SK-N-SH (cell line): ENCODE measurements around the gene CHAF1A. TPM values are rescaled to one million over a fixed set of nuclear protein-coding genes. Genes with fewer than 3 reads are reported as not detected.

Source experiments
- CTCF ChIA-PET: fragments of 300-600, 350-600 bp; formaldehyde crosslinking; extraction: SDS; loops from one replicate; lab custom pipeline; 2021; lab: Yijun Ruan, JAX
- POLR2A ChIA-PET: fragments of 350-600 bp; sonication (Branson Sonifier 250); formaldehyde crosslinking; extraction: SDS; loops from one replicate; lab custom pipeline; 2020; ENCODE audit warnings: antibody characterized with exemption, inconsistent platforms; lab: Yijun Ruan, JAX
- DNase-seq: peaks from one replicate; pipeline ENCODE4 v3.0.0; 2012
- H2AFZ ChIP-seq: fragments of 200-600 bp; sonication (generic); 2 replicates; pipeline ENCODE4 v1.8.1; 2016; ENCODE audit warnings: antibody characterized with exemption, mild to moderate bottlenecking, low read depth
- H3F3A ChIP-seq: fragments of 200-600 bp; sonication (generic); replicated peaks from 2 replicates; pipeline ENCODE3; 2016; ENCODE audit warnings: antibody characterized with exemption, mild to moderate bottlenecking; ENCODE audit not compliant: insufficient read depth
- H3K27ac ChIP-seq, 2 experiments: fragments of 200-500 bp in 1 of 2; fragments of 200-600 bp in 1 of 2; sonication (Bioruptor generic) in 1 of 2; sonication (generic), shearing (Covaris generic) in 1 of 2; 2 replicates each; pipeline versions ENCODE4 v1.5.1 to v1.6.1; 2014 to 2016; ENCODE audit warnings: low read depth in 2 of 2, inconsistent platforms in 1 of 2, low read length in 1 of 2, mild to moderate bottlenecking in 1 of 2, mixed read lengths in 1 of 2
- H3K27me3 ChIP-seq: fragments of 200-600 bp; sonication (generic), shearing (Covaris generic); 2 replicates; pipeline ENCODE4 v1.6.1; 2016; ENCODE audit warnings: mixed run types; ENCODE audit not compliant: insufficient read depth
- H3K36me3 ChIP-seq, 2 experiments: fragments of 200-500 bp in 1 of 2; fragments of 200-600 bp in 1 of 2; sonication (Bioruptor generic) in 1 of 2; sonication (generic) in 1 of 2; replicated peaks in 1 of 2; 2 replicates each; pipeline versions ENCODE3 to v1.5.1; 2014 to 2016; ENCODE audit warnings: low read length in 1 of 2, mild to moderate bottlenecking in 1 of 2; ENCODE audit not compliant: insufficient read depth in 2 of 2, control insufficient read depth in 1 of 2
- H3K4me1 ChIP-seq, 2 experiments: fragments of 200-500 bp in 1 of 2; fragments of 200-600 bp in 1 of 2; sonication (Bioruptor generic) in 1 of 2; sonication (generic), shearing (Covaris generic) in 1 of 2; 2 replicates each; pipeline versions ENCODE4 v1.5.1 to v1.6.1; 2014 to 2016; ENCODE audit warnings: low read depth in 1 of 2, low read length in 1 of 2, mixed run types in 1 of 2; ENCODE audit not compliant: insufficient read depth in 2 of 2, control insufficient read depth in 1 of 2
- H3K4me2 ChIP-seq: fragments of 200-600 bp; sonication (generic), shearing (Covaris generic); 2 replicates; pipeline ENCODE4 v1.6.1; 2017; ENCODE audit warnings: mixed run types
- H3K4me3 ChIP-seq, 2 experiments: fragments of 200-500 bp in 1 of 2; fragments of 200-600 bp in 1 of 2; sonication (Bioruptor generic) in 1 of 2; sonication (generic), shearing (Covaris generic) in 1 of 2; 2 replicates each; pipeline versions ENCODE4 v1.5.1 to v1.8.1; 2014 to 2016; ENCODE audit warnings: low read depth in 2 of 2, inconsistent platforms in 1 of 2, low read length in 1 of 2, mild to moderate bottlenecking in 1 of 2, mixed read lengths in 1 of 2, moderate library complexity in 1 of 2
- H3K79me2 ChIP-seq: fragments of 200-600 bp; sonication (generic); 2 replicates; pipeline ENCODE4 v1.8.1; 2017; ENCODE audit warnings: mild to moderate bottlenecking; ENCODE audit not compliant: insufficient read depth
- H3K9ac ChIP-seq: fragments of 200-600 bp; sonication (generic); 2 replicates; pipeline ENCODE4 v1.6.1; 2017; ENCODE audit warnings: mixed run types
- H3K9me2 ChIP-seq: fragments of 200-600 bp; sonication (generic); 2 replicates; pipeline ENCODE4 v1.6.1; 2017; ENCODE audit warnings: mixed run types
- H3K9me3 ChIP-seq: fragments of 200-600 bp; sonication (generic); 2 replicates; pipeline ENCODE4 v1.6.1; 2017; ENCODE audit warnings: mixed run types, mild to moderate bottlenecking, moderate library complexity
- H4K20me1 ChIP-seq: fragments of 200-600 bp; sonication (generic); 2 replicates; pipeline ENCODE4 v1.6.1; 2017; ENCODE audit warnings: mild to moderate bottlenecking, mixed run types; ENCODE audit not compliant: insufficient read depth
- CHD2 ChIP-seq: fragments of 150-350 bp; IDR thresholded peaks from 2 replicates; pipeline ENCODE4 v1.6.1; 2018; ENCODE audit warnings: low read length; ENCODE audit not compliant: partially characterized antibody
- ELF1 ChIP-seq: IDR thresholded peaks from 2 replicates; pipeline ENCODE4 v1.4.0; 2012
- FOSL2 ChIP-seq: IDR thresholded peaks from 2 replicates; pipeline ENCODE4 v1.4.0; 2012; ENCODE audit warnings: low read depth, mild to moderate bottlenecking, moderate library complexity, borderline replicate concordance
- FOXJ3 ChIP-seq: sonication (generic); formaldehyde crosslinking; IDR thresholded peaks from 2 replicates; pipeline ENCODE4 v1.5.1; 2020; ENCODE audit warnings: mild to moderate bottlenecking, missing genetic modification reagents
- GATA2 ChIP-seq: sonication (generic); formaldehyde crosslinking; IDR thresholded peaks from 2 replicates; pipeline ENCODE4 v1.5.0; 2020; ENCODE audit warnings: mild to moderate bottlenecking, missing genetic modification reagents
- JUND ChIP-seq: IDR thresholded peaks from 2 replicates; pipeline ENCODE4 v1.4.0; 2012
- MEF2A ChIP-seq: IDR thresholded peaks from 2 replicates; pipeline ENCODE4 v1.4.0; 2012; ENCODE audit warnings: low read depth, borderline replicate concordance
- NFIC ChIP-seq: IDR thresholded peaks from 2 replicates; pipeline ENCODE4 v1.4.0; 2012; ENCODE audit warnings: borderline replicate concordance
- NRF1 ChIP-seq: IDR thresholded peaks from 2 replicates; pipeline ENCODE4 v1.6.1; 2012; ENCODE audit warnings: low read depth, mild to moderate bottlenecking, low read length
- RAD21 ChIP-seq: IDR thresholded peaks from 2 replicates; pipeline ENCODE4 v1.6.1; 2012; ENCODE audit warnings: mild to moderate bottlenecking, low read length
- RCOR1 ChIP-seq: fragments of 150-350 bp; IDR thresholded peaks from 2 replicates; pipeline ENCODE4 v1.6.1; 2017; ENCODE audit warnings: antibody characterized with exemption, low read length
- RFX5 ChIP-seq: IDR thresholded peaks from 2 replicates; pipeline ENCODE4 v1.6.1; 2012; ENCODE audit warnings: mild to moderate bottlenecking, improper control_type of control experiment, low read length
- RXRA ChIP-seq: IDR thresholded peaks from 2 replicates; pipeline ENCODE4 v1.4.0; 2012; ENCODE audit warnings: low read depth, mild to moderate bottlenecking, borderline replicate concordance
- USF1 ChIP-seq: IDR thresholded peaks from 2 replicates; pipeline ENCODE4 v1.4.0; 2012; ENCODE audit warnings: low read depth, borderline replicate concordance
- WGBS: methylation state at CpG from one replicate; pipeline ENCODE4 v1.1.6; 2017; ENCODE audit warnings: low lambda C conversion rate; 5-methylcytosine and 5-hydroxymethylcytosine counted together
- polyA plus RNA-seq, 3 experiments: library from polyadenylated mRNA; depleted of rRNA; stranded (reverse); fragments of >200 nt; gene quantifications; 2 replicates each; pipeline ENCODE4 v1.2.3, GENCODE V29; 2012
- TF ChIP-seq, protein P1 (sequence below): IDR thresholded peaks from 2 replicates; pipeline ENCODE4; 2012
- TF ChIP-seq, protein P2 (sequence below): fragments of 150-350 bp; IDR thresholded peaks from 2 replicates; pipeline ENCODE4 v1.6.1; 2016; ENCODE audit warnings: mild to moderate bottlenecking, low read depth, low read length

CHAF1A gene
- polyA plus RNA-seq, 1 of the 3 experiments (the other 2 are of a cell fraction), result 18.0 TPM

DNA sequence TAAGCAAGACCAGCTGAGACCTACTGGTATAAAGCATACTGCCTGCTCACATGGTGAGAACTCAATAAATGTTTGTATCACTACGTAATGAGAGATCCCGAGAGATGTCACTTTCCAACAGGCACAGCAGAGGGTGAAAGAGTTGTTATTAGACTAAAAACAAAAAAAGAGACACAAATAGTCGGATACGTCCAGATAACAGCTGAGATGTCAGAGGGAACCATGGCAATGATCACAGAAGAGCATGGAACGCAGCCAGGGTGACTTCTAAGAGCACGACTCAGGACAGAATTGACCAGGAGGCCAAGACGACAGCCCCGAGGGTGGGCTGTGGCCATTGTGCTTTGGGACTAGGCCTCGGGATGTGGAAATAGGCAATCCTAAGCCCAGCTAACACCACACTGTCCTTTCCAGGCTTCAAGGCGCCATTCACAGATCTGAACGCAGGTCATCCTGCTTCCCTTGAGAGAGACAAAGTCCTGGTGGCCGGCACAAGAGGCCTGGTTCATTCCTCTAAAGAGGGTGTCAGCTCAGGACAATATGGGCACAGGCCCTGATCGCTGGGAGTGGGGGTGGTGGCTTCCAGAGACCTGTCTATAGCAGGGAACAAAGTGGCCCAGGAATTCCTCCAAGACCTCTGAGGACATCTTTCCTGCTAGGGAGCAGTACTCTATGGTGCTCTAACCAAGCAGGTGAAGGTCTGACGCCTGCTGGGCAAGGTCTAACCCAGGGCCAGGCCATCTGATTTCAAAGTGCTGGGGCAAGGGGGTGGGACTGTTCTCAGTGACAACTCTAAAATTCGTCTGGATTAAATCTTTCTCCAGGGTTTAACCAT, 5.3 kb upstream of the CHAF1A start:
- no peaks in the 10 kb centered on the region for H3K27me3 ChIP-seq
- TF ChIP-seq MEF2A (no peak), RAD21 (no peak), RXRA (no peak), GATA2 (CRISPR knock-in tag) (no peak)
- no peak overlapping the region for H3K9ac ChIP-seq
- no peaks in the 10 kb centered on the region for H3K9me3 ChIP-seq
- peaks cover 67% of the 10 kb centered on the region for H4K20me1 ChIP-seq
- CTCF ChIA-PET, result no interaction called here
- no peaks in the 10 kb centered on the region for H3K9me2 ChIP-seq
- no peak overlapping the region for H3K27ac ChIP-seq
- 85% methylated on average over 13 of the region's 15 CpGs for WGBS
- H3K4me3 ChIP-seq, result no peak overlapping the region
- peaks cover 10% of the 10 kb centered on the region for H3F3A ChIP-seq
- H3K79me2 ChIP-seq, result peaks cover 81% of the 10 kb centered on the region
- no peak overlapping the region for H2AFZ ChIP-seq
- 0 out of 2 replicates have a peak overlapping the region, but pooled peaks have one; percentile 19 for H3K4me2 ChIP-seq
- H3K4me1 ChIP-seq, result peaks cover 6 to 7% of the 10 kb centered on the region in 2 experiments; a peak in 3 of 4 replicates
- peaks cover 5 to 16% of the 10 kb centered on the region in 2 experiments for H3K36me3 ChIP-seq
- POLR2A ChIA-PET, result no interaction called here
- no peak for DNase-seq

- H3K79me2 ChIP-seq, result peaks cover 77% of the 10 kb centered on the region
- CTCF ChIA-PET, result interaction anchor here (0.6 to 2.1 kb wide), 36 partner anchors 9 to 157 kb away, joined by 3 to 31 read pairs (median 4); no protein-coding TSS in a partner anchor
- POLR2A ChIA-PET, result interaction anchor here (1.4 kb wide), 1 partner anchor 57 kb away, joined by 6 read pairs; the partner anchor contains the start of gene MPND
- H3F3A ChIP-seq, result peaks cover 10% of the 10 kb centered on the region
- peaks cover 11 to 14% of the 10 kb centered on the region in 2 experiments; a peak in 3 of 4 replicates for H3K4me1 ChIP-seq
- peaks cover 43% of the 10 kb centered on the region for H4K20me1 ChIP-seq
- no peaks in the 10 kb centered on the region for H3K27me3 ChIP-seq
- H3K9ac ChIP-seq, result peak overlapping the region; percentile 96
- TF ChIP-seq NRF1 (no peak), CHD2 (peak; percentile 19)
- TF ChIP-seq, all 33 proteins: peak for 1
- no peak for DNase-seq
- Histone ChIP-seq H3K4me3 (peak overlapping the region; percentile 70 to 82), H3K9me3 (no peaks in the 10 kb centered on the region), H3K27ac (peak overlapping the region; percentile 68 to 79), H2AFZ (no peak overlapping the region), H3K36me3 (peaks cover 5 to 16% of the 10 kb centered on the region in 2 experiments), H3K4me2 (peak overlapping the region; percentile 79), H3K9me2 (no peaks in the 10 kb centered on the region)
- WGBS, result 2% methylated on average over 10 of the region's 12 CpGs
These were observed 2.7 kb upstream of the CHAF1A start for GRCh38 chr19:4399812-4400134.

GRCh38 chr19:4400135-4400936, 2.1 kb upstream of the CHAF1A start, which contains the start of gene SH3GL1:
Gene SH3GL1, minus strand, starts transcription at chr19:4400547. Its CDS starts 179 bp downstream, at chr19:4400368.
- CTCF ChIA-PET, result interaction anchor here (0.6 to 2.1 kb wide), 49 partner anchors 9 to 273 kb away, joined by 3 to 31 read pairs (median 4); partner anchors contain the start of genes SHD and STAP2
- TF ChIP-seq JUND, result no peak
- TF ChIP-seq, protein P1, sequence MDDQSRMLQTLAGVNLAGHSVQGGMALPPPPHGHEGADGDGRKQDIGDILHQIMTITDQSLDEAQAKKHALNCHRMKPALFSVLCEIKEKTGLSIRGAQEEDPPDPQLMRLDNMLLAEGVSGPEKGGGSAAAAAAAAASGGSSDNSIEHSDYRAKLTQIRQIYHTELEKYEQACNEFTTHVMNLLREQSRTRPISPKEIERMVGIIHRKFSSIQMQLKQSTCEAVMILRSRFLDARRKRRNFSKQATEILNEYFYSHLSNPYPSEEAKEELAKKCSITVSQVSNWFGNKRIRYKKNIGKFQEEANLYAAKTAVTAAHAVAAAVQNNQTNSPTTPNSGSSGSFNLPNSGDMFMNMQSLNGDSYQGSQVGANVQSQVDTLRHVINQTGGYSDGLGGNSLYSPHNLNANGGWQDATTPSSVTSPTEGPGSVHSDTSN, result peak; percentile 31; the same call in 1 of the 2 replicates
- peak; percentile 52; the same call in 1 of the 2 replicates for TF ChIP-seq USF1
- peak; percentile 66; the same call in 1 of the 2 replicates for TF ChIP-seq RCOR1
- TF ChIP-seq, protein P2, sequence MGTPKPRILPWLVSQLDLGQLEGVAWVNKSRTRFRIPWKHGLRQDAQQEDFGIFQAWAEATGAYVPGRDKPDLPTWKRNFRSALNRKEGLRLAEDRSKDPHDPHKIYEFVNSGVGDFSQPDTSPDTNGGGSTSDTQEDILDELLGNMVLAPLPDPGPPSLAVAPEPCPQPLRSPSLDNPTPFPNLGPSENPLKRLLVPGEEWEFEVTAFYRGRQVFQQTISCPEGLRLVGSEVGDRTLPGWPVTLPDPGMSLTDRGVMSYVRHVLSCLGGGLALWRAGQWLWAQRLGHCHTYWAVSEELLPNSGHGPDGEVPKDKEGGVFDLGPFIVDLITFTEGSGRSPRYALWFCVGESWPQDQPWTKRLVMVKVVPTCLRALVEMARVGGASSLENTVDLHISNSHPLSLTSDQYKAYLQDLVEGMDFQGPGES, result no peak
- TF ChIP-seq RFX5, result 0 out of 2 replicates have a peak, but pooled peaks have one; percentile 28
- TF ChIP-seq FOXJ3 (CRISPR knock-in tag), result no peak
- TF ChIP-seq FOSL2, result no peak; the same call in 1 of the 2 replicates
- peak; percentile 51 for TF ChIP-seq ELF1
- 0 out of 2 replicates have a peak, but pooled peaks have one; percentile 28 for TF ChIP-seq NRF1
- TF ChIP-seq MEF2A, result no peak
- TF ChIP-seq NFIC, result 0 out of 2 replicates have a peak, but pooled peaks have one; percentile 3

More at GRCh38 chr19:4400135-4400936, 2.1 kb upstream of the CHAF1A start, which contains the start of gene SH3GL1:
- no peaks in the 10 kb centered on the region for H3K27me3 ChIP-seq
- H3F3A ChIP-seq, result peaks cover 10% of the 10 kb centered on the region
- no peaks in the 10 kb centered on the region for H3K9me3 ChIP-seq
- H3K36me3 ChIP-seq, result peaks cover 3 to 15% of the 10 kb centered on the region in 2 experiments
- H3K9me2 ChIP-seq, result no peaks in the 10 kb centered on the region
- POLR2A ChIA-PET, result interaction anchor here (1.4 kb wide), 1 partner anchor 57 kb away, joined by 6 read pairs; the partner anchor contains the start of gene MPND
- peak within 1 kb of the TSS; percentile 81 for H2AFZ ChIP-seq
- H3K27ac ChIP-seq, result peak within 1 kb of the TSS; percentile 68 to 85
- peak within 1 kb of the TSS; percentile 88 for H3K4me2 ChIP-seq
- peak within 1 kb of the TSS; percentile 96 for H3K9ac ChIP-seq
- H3K4me3 ChIP-seq, result peak within 1 kb of the TSS; percentile 70 to 82
- WGBS, result 1% methylated on average over 9 of the region's 90 CpGs
- DNase-seq, result peak; percentile 92
- H4K20me1 ChIP-seq, result peaks cover 37% of the 10 kb centered on the region
- H3K79me2 ChIP-seq, result peaks cover 77% of the 10 kb centered on the region
- peaks cover 11 to 14% of the 10 kb centered on the region in 2 experiments; a peak in 3 of 4 replicates for H3K4me1 ChIP-seq
